Measurements from ENCODE around the gene EPB42. TPM values are rescaled to one million over a fixed set of nuclear protein-coding genes. Genes with fewer than 3 reads are reported as not detected.
A peak's percentile ranks its signal among the peaks of the same experiment; 100 is the strongest.

Gene EPB42
- total and polyA plus RNA-seq, 8 donors: 1.1 to 5.3 (median 3.5) TPM; not detected in 2

DNA sequence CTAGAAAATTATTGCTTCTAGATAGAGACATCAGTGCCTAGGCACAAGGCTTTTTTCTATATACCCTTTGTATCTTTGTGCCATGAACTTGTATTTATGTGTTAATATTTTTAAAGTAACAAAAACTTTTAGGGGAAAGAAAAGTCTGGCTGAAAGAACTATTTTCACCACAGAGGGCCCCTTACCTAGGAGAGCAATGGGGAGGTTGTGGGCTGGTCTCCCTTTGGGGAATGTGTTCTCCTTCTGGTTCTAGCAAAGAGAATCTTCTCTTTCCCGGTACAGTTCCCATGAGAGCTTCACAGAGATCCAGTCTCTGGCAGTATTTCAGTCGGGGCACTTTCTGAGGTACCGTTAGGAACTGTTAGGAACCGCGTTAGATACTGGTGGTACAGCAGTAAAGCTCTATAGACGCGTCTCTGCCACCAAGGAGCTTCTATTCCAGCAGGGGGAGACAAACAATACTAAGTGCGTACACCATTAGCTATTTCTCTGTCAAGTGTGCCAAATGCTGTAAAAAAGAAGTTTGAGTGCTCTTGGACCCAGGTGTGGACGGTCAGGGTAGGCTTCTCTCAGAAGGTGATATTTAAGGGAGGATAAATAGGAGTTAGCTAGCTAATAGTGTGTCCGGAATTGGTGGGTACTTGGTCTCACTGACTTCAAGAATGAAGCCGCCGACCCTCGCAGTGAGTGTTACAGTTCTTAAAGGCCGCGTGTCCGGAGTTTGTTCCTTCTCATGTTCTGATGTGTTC is 4.6 kb upstream of the EPB42 start:
- Histone ChIP-seq H3K4me1 (no peaks in the 10 kb centered on the region), H3K9me3 (no peaks in the 10 kb centered on the region), H3K4me3 (no peak overlapping the region), H3K27me3 (no peaks in the 10 kb centered on the region), H3K36me3 (no peaks in the 10 kb centered on the region), H3K27ac (no peak overlapping the region)
- DNase-seq (peak in 2 of 4 donors; percentile 27 to 60), ATAC-seq (peak; percentile 94)
- TF ChIP-seq, protein P1, sequence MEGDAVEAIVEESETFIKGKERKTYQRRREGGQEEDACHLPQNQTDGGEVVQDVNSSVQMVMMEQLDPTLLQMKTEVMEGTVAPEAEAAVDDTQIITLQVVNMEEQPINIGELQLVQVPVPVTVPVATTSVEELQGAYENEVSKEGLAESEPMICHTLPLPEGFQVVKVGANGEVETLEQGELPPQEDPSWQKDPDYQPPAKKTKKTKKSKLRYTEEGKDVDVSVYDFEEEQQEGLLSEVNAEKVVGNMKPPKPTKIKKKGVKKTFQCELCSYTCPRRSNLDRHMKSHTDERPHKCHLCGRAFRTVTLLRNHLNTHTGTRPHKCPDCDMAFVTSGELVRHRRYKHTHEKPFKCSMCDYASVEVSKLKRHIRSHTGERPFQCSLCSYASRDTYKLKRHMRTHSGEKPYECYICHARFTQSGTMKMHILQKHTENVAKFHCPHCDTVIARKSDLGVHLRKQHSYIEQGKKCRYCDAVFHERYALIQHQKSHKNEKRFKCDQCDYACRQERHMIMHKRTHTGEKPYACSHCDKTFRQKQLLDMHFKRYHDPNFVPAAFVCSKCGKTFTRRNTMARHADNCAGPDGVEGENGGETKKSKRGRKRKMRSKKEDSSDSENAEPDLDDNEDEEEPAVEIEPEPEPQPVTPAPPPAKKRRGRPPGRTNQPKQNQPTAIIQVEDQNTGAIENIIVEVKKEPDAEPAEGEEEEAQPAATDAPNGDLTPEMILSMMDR (IDR thresholded peaks at IDR 0.05): peak; percentile 64 to 65
- intact Hi-C loops (cut with DNase I): loop anchor here in 1 of 2 donors (10.0 kb wide), 1 partner anchor 49 kb away; no protein-coding TSS in a partner anchor

DNA sequence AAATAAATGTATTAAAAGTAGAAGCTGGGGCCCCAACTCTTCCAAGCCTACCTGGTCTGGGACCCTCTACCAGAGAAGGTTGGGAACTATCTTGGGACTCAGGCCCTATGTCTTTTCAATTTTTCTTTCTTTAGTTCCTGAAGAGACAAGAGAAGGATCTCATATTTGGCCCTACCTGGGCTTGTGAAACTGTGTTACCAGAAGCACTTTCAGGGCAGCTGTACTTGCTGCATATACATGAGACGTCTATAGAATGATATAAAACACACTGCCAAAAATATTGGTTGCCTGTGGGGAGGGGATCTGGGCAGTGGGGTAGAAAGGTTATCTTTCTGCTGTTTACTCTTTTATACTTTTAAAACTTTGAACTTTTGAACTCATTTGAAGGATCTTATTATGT is 604 bp upstream of the EPB42 start:
- Histone ChIP-seq H3K36me3 (no peaks in the 10 kb centered on the region), H3K9me3 (no peaks in the 10 kb centered on the region), H3K27me3 (no peaks in the 10 kb centered on the region), H3K4me3 (no peak overlapping the region), H3K4me1 (no peaks in the 10 kb centered on the region), H3K27ac (no peak overlapping the region)
- DNase-seq (no peak), ATAC-seq (no peak)
- TF ChIP-seq, protein P1 (IDR thresholded peaks at IDR 0.05): no peak
- intact Hi-C loops (cut with DNase I): loop anchor here in 1 of 2 donors (10.0 kb wide), 1 partner anchor 53 kb away; no protein-coding TSS in a partner anchor

DNA sequence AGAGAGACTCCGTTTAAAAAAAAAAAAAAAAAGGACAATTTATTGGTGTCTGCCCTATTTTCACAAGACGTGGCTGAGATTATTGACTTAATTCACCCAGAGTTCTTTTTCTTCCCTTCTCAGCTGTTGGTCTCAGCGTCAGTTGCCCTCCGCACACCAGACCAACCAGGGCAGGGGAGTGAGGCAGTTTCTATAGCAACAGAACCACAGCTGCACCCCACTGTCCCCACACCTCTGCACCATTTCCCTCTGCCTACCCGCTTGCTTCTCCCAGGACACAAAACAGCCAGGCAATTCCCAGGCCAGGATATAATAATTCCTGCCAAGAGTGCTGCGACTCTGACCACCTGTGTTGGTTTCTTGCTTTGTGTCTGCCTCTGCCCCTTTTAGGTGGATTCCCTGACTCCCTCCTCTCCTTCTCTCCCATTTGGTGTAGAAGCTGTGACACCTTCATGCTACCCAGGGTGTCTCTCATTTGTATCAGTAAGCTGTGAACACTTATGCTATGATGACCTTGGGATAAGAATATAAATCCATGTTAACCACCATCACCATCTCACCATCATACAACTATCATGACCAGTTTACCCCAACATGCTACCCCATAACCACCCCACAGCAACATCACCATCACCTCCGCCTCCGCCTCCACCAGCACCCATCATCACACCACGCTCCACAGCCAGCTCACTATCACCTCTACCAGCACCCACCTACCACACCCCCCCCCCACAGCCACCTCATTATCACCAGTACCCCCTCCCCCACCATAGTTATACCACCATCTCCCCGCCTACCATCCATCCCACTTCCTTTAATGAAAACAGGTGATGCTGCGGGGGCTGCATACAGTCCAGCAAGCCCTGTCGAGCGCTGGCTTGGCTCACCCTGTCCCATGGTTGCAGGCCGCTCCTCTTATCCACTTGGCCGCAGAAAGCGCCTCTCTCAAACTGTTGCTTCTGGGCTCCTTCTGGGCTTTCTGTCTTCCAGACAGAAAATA is 589 bp downstream of the EPB42 start:
- Histone ChIP-seq H3K4me3 (no peak overlapping the region), H3K4me1 (no peaks in the 10 kb centered on the region), H3K27me3 (no peaks in the 10 kb centered on the region), H3K27ac (no peak overlapping the region), H3K36me3 (no peaks in the 10 kb centered on the region), H3K9me3 (no peaks in the 10 kb centered on the region)
- ATAC-seq (no peak), DNase-seq (no peak)
- TF ChIP-seq, protein P1 (IDR thresholded peaks at IDR 0.05): no peak
- intact Hi-C loops (cut with DNase I): loop anchor here in 1 of 2 donors (10.0 kb wide), 1 partner anchor 55 kb away; no protein-coding TSS in a partner anchor

DNA sequence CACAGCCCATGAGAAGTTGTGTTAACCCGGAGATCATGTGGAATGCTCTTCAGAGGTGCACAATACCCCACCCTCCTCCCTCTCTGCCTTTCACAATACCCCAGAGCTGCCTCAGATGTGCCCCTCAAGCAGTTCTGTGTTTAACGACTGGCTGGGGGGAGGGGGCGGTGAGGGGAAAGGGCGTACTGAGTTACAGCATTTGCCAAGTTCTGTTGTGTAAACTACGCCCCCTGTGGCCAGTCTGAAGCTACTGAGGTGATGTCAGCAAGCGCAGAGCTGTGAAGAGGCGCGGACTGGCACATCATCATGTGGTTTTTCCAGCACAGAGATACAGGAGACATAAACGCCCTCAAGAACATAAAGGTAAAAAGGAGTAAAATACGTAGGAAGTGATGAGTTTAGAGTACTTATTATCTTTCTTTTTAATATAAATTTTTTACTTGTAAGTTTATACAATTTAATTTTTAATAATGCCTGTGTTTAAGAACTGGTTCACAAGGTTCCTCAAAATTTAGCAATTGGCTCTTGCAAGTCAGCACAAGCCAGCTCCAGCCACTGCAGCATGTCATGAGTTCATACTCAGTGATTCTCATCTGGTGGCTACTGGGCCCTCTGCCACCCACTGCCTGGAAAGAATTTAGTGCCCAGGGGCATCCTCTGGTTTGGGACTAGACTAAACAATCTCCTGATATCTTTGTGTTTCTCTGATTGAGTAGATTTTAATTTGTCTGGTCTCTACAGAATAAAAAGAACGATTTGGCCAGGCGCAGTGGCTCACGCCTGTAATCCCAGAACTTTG is 1.7 kb downstream of the EPB42 start:
- Histone ChIP-seq H3K27me3 (no peaks in the 10 kb centered on the region), H3K36me3 (no peaks in the 10 kb centered on the region), H3K27ac (no peak overlapping the region), H3K4me3 (no peak overlapping the region), H3K4me1 (no peaks in the 10 kb centered on the region), H3K9me3 (no peaks in the 10 kb centered on the region)
- DNase-seq: peak in 1 of 4 donors; percentile 21
- no peak for ATAC-seq
- intact Hi-C loops (cut with DNase I): no loop called here
- TF ChIP-seq, protein P1 (IDR thresholded peaks at IDR 0.05): no peak

All from left lung (tissue), 10 donors.